Activated CD4-positive, alpha-beta T cell treated with anti-CD3 and anti-CD28 coated beads, Interleukin-2, amount 50 U/mL, for 24 hours (primary cell): ENCODE data around the gene UBIAD1.
"Not testable (repeated sequence)": the region's sequence is repeated elsewhere in the genome, so short reads cannot be mapped to it uniquely, and the experiment has no call there.

Experiments
- DNase-seq, 2 donors: peaks; one replicate each; pipeline ENCODE4 v3.0.0-alpha.2; 2020; ENCODE audit warnings: low read depth in 1 of 2, low spot score in 1 of 2

UBIAD1 gene

DNA sequence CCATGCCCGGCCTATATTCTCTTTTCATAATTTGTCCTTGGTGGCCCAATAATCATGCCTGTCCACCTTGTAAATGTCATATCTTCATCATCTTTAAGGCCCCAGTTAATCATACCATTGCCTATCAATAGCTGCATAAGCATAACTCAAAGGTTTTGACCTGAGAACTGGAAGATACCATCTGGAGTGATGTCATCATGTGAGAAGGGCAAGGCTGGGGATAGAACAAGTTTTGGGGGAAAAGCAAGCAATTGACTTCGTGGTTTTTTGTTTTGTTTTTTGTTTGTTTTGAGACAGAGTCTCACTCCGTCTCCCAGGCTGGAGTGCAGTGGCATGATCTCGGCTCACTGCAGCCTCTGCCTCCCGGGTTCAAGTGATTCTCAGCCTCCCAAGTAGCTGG lies 6.2 kb downstream of the UBIAD1 start:
- DNase-seq: no peak

DNA sequence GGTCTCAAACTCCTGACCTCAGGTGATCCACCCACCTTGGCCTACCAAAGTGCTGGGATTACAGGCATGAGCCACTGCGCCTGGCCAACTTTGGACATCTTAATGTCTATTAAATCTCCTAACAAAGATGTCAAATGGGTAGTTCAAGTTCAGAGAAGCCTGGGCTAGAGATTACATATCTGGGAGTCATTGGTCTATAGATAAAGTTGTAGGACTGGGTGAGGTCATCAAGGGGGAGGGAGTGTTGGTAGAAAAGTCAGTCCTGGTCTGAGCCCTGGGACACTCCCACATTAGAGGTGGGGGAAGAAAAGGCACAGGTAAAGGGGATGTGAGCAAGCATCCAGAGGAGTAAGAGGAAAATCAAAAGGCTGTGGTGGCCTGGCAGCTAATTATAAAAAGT lies 6.6 kb downstream of the UBIAD1 start:
- DNase-seq: no peak

DNA sequence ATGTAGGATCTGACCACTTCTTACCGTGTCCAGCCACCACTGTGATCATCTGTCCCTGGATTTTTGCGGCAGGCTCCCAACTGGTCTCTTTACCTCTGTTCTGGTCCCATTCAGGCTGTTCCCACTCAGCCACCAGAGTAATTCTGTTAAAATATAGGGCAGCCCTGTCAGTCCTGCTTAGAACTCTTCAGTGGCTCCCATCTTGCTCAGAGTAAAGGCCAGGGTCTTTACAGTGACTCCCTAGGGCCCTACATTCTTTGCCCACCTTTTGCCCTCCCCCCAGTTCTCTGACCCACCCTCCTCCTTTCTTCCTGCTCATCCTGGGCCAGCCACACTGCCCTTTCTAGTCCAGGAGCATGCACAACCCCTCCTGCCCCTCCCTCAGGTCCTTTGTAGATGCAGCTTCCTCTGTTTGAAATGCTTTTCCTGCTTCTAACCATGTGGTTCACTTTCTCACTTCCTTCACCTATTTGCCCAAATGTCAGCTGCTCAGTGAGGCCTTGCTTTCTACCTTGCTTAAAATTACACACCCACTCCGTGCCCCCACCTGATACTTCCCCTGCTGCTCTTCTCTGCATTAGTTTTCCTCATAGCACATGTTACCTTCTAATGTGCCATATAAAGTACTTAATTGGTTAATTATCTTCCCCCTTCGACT lies 7.8 kb downstream of the UBIAD1 start:
- DNase-seq: no peak

DNA sequence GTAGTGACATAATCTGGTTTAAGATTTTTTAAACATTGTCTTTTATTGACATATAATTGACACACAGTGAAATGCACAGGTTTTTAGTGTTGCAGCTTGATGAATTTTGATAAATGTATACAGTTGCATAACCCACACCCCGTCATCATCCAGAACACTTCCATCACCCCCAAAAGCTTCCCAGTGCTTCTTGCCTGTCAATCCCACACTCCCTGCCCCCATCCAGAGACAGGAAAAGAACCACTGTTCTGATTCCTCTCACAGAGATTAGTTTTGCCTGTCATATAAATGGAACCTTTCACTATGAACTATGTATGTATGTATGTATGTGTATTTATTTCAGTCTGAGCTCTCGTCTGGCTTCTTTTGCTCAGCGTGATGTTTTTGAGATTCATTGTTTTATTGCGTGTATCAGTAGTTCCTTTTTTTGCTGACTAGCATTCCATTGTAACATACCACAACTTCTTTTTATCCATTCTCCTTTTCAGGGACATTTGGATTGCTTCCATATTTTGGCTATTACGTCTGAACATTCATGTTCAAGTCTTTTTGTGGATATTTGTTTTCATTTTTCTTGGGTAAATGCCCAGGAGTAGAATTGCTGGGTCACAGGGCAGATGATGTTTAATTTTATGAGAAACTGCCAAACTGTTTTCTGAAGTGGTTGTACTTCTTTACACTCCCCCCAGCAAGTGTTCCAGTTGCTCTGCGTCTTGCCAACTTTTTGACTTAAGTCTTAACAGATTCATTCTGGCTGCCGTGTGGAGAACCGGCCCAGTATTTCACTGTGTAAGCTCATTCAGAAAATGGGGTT lies 8.7 kb downstream of the UBIAD1 start:
- no peak for DNase-seq

DNA sequence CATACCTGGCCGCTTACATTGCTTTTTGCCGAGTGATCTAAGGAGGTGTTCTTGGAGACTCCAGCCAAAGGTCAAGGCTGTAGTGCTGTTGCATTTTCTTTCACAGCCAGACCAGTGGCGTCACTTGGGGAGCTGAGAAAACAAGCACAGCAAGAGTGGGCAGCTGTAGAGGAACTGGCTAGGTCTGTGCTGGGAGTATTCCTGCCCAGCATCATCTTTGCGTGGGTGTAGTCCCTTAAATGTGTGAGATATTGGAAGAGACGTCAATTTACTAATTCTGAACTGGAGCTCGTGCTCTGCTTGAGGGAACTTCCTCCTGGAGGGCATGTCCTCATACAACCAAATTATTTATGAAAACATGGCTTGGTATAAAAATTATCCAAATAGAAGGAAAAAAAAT lies 10.2 kb downstream of the UBIAD1 start:
- no peak for DNase-seq

DNA sequence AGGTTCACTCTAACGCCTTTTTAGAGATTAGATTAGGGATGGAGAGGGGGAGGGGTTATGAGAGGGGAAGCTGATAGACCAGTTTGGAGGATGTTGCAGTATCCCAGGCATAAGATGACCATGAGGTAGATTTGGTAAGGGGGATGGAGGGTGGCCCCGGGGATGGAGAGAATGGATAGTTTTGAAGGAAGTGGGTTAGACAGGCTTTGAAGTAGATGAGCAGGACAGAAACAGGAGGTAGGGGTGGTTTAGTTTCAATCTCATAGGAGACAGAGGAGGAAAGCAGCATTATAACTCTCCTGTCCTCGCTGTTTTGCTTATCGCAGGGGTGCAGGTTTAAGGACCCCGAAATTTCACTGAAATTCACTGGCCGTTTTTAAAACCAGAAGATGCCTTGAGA lies 11.8 kb downstream of the UBIAD1 start:
- DNase-seq: no peak

DNA sequence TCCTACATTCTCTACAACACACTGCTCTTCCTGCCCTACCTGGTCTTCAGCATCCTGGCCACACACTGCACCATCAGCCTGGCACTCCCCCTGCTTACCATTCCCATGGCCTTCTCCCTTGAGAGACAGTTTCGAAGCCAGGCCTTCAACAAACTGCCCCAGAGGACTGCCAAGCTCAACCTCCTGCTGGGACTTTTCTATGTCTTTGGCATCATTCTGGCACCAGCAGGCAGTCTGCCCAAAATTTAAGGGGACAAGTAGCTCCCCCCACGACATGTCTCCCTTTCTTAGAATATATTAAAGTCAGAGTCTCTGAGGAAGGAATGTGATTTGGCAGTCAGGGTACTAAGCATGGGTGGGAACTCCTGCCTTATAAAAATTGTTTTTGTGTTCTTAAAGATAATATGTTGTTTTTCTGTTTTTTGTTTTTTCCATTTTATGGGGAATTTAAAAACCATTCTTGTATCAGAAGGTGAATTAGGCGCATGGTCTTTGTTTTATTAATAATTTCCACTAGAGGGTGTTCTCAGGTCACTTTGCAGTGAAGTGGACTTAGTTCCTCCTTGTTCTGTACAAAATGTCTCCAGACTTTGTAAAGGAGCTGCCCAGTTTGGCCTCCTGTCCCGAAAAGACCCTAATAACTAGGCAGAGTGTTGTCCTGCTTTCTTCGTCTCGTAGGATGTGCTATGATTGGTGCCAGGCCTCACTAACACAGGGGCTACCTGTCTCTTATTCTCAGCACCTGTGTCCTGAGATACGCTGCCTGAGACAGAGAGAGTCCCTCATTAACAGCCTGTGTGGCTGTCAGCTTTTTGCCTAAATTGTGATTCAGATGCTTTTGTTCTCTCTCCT lies 13.1 kb downstream of the UBIAD1 start:
- no peak for DNase-seq

DNA sequence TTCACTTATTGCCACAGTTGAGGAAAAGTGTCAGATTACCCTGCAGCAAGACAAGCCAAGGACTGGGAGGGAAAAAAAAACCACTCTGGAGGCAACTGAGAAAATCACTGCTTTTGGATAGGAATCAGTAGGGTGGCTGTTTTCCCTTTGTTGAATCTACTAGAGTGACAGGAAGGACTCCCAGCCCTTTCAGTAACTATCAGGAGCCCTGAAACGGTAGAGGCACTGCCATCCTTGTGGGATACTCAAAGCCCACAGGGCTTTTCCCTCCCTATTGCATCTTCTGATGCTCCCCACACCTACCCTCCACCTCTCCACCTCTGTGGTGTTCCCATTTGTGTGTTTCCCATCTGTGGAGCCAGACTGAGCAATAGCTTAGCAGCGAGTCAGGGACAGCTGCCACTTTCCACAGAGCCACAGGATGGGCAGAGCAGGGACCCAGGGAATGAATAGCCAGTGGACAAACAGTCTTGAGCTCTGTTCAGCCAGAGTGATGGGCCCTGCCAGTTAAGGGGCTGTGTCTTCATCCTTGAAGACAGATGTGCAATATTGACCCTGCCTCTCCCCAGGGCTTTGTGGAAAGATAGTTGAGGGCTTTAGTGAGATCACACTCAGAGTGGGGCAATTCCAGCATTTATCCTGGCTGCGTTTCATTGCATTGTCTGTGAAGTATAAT lies 13.9 kb downstream of the UBIAD1 start:
- DNase-seq: no peak

DNA sequence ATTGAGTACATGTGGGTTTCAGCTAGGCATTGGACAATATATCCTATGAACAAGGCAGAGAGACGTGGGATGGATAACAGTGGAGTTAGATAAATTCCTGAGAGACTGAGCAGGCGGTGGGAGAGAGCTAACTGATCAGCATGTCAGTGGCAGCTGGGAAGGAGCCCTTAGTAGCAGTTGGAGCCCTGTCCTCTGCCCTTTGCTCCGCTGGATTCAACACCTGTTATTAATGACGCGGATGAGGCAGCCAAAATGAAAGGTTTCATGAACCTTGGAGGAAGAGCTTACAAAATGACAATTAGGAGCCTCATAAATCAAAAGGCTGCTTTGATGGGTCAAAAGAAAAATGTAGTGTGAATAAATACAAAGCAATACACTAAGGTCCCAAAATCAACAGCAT lies 16.1 kb downstream of the UBIAD1 start:
- DNase-seq: no peak

DNA sequence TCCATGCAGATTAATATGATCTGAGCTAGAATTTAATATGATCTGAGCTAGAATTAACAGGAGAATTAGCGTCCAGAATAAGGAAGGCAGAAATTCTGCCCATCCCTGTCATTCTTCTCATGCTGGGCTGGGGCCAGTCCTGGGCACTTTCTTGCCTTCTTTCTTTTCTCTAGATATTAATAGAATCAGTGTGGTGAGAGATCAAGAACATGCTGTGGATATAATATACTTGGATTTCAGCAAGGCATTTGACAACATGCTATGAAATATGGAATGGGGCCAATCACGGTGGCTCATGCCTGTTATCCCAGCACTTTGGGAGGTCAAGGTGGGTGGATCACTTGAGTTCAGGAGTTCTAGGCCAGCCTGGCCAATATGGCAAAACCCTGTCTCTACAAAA lies 18.1 kb downstream of the UBIAD1 start:
- no peak for DNase-seq

DNA sequence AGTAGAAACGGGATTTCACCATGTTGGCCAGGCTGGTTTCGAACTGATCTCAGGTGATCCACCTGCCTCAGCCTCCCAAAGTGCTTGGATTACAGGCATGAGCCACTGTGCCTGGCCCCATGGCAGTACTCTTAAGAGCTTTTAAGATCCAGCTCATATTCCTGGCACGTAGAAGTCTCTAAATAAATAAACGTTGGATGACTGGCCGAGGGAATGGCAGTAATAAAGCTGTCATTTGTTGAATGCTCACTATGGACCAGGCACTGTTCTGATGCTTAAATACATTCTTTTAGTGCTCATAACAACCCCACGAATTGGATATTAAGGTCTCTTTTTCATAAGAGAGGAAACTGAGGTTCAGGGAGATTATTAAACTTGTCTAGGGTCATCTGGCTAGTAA lies 20.9 kb downstream of the UBIAD1 start:
- no peak for DNase-seq

DNA sequence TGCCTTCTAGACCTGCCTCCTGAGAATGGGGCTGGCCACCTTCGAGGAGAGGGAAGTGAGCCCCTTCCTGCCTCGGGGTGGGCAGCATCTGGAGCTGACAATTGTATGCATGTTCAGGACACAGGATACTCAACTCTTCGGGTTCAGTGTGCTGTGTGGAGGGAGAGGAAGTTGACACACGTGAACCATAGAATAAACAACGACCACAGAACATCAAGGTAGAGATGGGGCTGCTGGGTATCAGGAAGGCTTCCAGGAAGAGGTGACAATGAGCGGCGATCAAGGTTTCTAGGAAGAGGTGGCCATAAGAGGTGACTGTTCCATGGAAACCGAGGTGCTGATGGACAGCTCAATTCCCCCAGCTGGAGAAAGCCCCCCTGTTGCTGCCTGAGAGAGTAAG lies 22.0 kb downstream of the UBIAD1 start:
- no peak for DNase-seq

DNA sequence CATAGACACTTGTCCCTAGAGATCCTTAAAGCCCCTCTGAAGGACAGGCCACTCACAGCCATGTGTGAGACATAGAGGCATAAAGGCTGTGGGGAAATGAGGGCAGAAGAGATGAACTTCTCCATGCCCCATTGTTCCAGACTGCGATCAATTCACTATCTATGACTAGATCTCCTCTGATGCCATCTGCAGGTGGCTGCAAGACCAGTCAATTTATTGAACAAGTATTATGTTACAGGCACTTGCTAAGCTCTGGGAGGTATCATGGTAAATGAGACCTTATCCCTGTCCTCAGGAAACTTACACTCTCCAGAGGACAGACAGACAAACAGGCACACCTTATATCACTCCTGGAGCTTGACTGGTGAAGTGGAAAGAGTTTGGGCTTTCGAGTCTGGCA lies 22.9 kb downstream of the UBIAD1 start:
- DNase-seq: no peak

DNA sequence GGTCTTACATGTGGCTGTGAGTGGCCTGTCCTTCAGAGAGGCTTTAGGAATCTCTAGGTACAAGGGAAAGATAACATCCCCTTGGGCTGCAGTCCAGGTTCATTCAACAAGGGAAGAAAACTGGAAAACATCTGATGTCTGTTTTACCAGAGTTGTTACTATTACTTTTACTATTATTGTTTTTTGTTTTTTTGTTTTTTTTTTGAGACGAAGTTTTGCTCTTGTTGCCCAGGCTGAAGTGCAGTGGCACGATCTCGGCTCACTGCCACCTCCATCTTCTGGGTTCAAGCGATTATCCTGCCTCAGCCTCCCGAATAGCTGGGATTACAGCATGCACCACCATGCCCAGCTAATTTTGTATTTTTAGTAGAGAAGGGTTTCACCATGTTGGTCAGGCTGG lies 24.8 kb downstream of the UBIAD1 start:
- not testable (repeated sequence) for DNase-seq

DNA sequence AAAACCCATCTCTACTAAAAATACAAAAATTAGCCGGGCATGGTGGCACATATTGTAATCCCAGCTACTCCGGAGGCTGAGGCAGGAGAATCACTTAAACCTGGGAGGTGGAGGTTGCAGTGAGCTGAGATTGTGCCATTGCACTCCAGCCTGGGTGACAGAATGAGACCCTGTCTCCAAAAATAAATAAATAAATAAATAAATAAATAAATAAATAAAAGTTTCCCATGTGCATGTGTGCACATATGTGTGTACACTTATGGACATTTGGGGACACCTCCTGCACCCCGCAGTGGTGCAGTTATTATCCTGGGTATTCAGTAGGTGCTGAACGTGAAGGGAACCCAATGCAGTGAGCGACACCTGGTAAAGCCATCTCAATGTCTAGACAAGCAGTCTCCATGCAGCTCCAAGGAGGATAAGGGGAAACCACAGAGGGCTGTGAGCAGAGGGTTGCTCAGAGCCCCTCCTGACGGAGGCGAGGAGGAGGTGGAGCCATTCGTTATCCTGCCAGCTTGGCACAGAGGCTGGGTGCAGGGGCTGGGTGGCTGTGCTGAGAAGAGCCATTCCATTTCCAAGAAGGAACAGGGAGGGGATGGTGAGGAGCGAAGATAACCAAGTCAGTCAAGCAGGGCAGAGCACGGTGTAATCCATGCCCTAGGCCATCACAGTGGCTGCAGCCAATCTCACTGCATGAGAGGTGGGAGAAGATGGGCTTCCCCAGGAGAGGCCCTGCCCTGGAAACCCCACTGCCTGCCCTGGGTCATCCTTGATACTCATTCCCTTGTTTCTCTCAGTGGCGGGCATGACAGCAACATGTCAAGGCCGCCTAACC lies 25.6 kb downstream of the UBIAD1 start:
- DNase-seq: no peak

DNA sequence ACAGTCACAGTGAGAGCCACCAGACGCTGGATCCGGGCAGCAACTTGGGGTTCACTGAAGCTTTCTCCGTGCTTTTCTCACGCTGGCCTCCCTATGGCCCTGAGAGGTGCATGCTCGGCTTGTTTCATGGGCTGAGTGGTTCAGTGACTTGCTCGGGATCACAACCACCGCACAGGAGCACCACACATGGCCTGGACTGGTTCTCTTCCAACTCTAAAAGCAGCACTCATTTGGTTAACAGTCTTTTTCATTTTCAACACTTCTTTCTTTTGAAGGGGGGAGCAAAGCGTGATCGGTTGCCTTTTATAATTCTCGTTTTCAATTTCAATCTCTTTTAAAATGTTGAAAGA lies 26.2 kb downstream of the UBIAD1 start:
- no peak for DNase-seq

DNA sequence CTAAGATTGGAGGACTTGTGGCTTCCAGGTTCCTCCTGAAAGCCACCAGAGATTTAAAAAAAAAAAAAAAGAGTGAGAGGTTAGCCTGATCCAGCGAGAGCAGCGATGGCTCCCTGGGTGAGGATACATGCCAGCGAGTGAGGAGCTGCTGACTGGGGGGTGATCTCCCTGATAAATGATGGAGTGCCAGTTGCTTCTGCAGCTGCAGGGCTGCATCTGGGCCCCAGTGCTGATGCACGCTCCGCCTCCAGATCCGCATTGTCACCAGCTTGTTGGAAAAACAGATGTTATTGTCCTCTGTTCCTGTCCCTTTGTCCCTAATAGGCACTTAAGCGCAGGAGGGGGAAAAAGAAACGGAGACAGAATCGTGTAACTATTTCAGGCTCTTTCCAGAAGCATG lies 28.6 kb downstream of the UBIAD1 start:
- no peak for DNase-seq

DNA sequence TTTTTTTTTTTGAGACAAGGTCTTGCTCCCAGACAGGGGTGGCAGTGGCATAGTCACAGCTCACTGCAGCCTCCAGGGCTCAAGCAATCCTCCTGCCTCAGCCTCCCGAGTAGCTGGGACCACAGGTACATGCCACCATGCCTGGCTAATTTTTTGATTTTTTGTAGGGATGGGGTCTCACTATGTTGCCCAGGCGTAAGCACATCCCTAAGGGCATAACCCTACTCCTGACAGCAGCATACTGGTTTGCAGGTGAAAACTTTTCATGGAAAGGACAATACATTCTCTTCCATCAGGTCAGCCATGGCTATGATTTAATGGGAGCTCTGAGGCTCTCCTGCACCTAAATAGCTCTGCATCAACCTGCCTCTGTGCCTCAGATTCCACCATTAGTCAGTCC lies 29.4 kb downstream of the UBIAD1 start:
- no peak for DNase-seq

DNA sequence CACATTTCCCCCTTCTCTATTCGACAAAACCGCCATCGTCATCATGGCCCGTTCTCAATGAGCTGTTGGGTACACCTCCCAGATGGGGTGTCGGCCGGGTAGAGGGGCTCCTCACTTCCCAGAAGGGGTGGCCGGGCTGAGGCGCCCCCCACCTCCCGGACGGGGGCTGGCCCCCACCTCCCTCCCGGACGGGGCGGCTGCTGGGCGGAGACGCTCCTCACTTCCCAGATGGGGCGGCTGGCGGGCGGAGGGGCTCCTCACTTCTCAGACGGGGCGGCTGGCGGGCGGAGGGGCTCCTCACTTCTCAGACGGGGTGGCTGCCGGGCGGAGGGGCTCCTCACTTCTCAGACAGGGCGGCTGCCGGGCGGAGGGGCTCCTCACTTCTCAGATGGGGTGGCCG lies 32.5 kb downstream of the UBIAD1 start:
- DNase-seq: not testable (repeated sequence)

DNA sequence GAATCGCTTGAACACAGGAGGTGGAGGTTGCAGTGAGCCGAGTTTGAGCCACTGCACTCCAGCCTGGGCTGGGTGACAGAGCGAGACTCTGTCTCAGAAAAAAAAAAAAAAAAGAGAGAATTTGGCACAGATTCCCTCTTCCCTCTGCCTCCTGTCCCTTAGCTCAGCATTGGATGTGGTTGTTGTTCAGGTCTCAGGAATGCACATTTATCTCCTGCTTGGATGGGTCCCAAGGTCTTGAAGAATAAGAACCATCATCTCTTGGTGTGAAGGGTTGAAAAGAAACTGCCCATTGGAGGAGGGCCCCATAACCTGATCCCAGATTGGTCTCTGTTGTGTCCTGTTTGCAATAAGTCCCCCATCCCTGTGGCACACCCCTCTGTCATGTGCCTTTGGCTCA lies 34.9 kb downstream of the UBIAD1 start:
- DNase-seq: no peak
